ENCODE results near the gene SNF8. TPM values are rescaled to one million over a fixed set of nuclear protein-coding genes. Genes with fewer than 3 reads are reported as not detected.

The SNF8 gene
- total RNA-seq, 4 donors from 2014 or later, result 41.1 to 80.1 (median 63.6) TPM

- Histone ChIP-seq H3K36me3 (peaks cover 96% of the 10 kb centered on the region), H3K9me3 (no peaks in the 10 kb centered on the region), H3K27ac (no peak overlapping the region), H3K27me3 (no peaks in the 10 kb centered on the region), H3K4me1 (peaks cover 3% of the 10 kb centered on the region), H3K4me3 (no peak overlapping the region)
- no peak for DNase-seq (ENCODE audit: low spot score in 2 of 2)
- 79% methylated on average over 4 of the region's 4 CpGs for WGBS
- TF ChIP-seq CTCF (IDR thresholded peaks at IDR 0.05), result no peak
- no peak for TF ChIP-seq EP300 (IDR thresholded peaks at IDR 0.05)
- TF ChIP-seq POLR2AphosphoS5 (IDR thresholded peaks at IDR 0.05), result no peak
- TF ChIP-seq POLR2A (IDR thresholded peaks at IDR 0.05), result no peak
Measured at GRCh38 chr17:48925251-48925990, 19.2 kb downstream of the SNF8 start.

- no peak for DNase-seq (ENCODE audit: low spot score in 2 of 2)
- Histone ChIP-seq H3K4me3 (no peak overlapping the region), H3K4me1 (peaks cover 28% of the 10 kb centered on the region), H3K27me3 (no peaks in the 10 kb centered on the region), H3K27ac (peak overlapping the region; percentile 52), H3K36me3 (peaks cover 61% of the 10 kb centered on the region), H3K9me3 (no peaks in the 10 kb centered on the region)
- 42% methylated on average over 5 of the region's 5 CpGs for WGBS
- TF ChIP-seq POLR2A (IDR thresholded peaks at IDR 0.05) (no peak), CTCF (IDR thresholded peaks at IDR 0.05) (no peak), POLR2AphosphoS5 (IDR thresholded peaks at IDR 0.05) (no peak), EP300 (IDR thresholded peaks at IDR 0.05) (no peak)
Measured at GRCh38 chr17:48915459-48916282, 29.0 kb downstream of the SNF8 start.

GRCh38 chr17:48912476-48912875 lies 32.2 kb downstream of the SNF8 start:
- no peaks in the 10 kb centered on the region for H3K27me3 ChIP-seq
- H3K4me1 ChIP-seq, result peaks cover 52% of the 10 kb centered on the region
- TF ChIP-seq POLR2AphosphoS5 (IDR thresholded peaks at IDR 0.05) (no peak), CTCF (IDR thresholded peaks at IDR 0.05) (no peak), EP300 (IDR thresholded peaks at IDR 0.05) (no peak), POLR2A (IDR thresholded peaks at IDR 0.05) (no peak)
- DNase-seq (ENCODE audit: low spot score in 2 of 2), result no peak
- H3K36me3 ChIP-seq, result peaks cover 29% of the 10 kb centered on the region
- H3K27ac ChIP-seq, result no peak overlapping the region
- no peak overlapping the region for H3K4me3 ChIP-seq
- H3K9me3 ChIP-seq, result no peaks in the 10 kb centered on the region
- WGBS, result 96% methylated on average over 2 of the region's 2 CpGs

- WGBS, result 57% methylated on average over 2 of the region's 2 CpGs
- no peak for TF ChIP-seq POLR2AphosphoS5 (IDR thresholded peaks at IDR 0.05)
- no peak for TF ChIP-seq CTCF (IDR thresholded peaks at IDR 0.05)
- no peak for TF ChIP-seq EP300 (IDR thresholded peaks at IDR 0.05)
- TF ChIP-seq POLR2A (IDR thresholded peaks at IDR 0.05), result no peak
- Histone ChIP-seq H3K9me3 (no peaks in the 10 kb centered on the region), H3K4me3 (peak overlapping the region; percentile 96), H3K27ac (no peak overlapping the region), H3K36me3 (peaks cover 13% of the 10 kb centered on the region), H3K4me1 (peaks cover 46% of the 10 kb centered on the region), H3K27me3 (no peaks in the 10 kb centered on the region)
- DNase-seq (ENCODE audit: low spot score in 2 of 2), result no peak
Measured at GRCh38 chr17:48910370-48910769, 34.3 kb downstream of the SNF8 start.

- Histone ChIP-seq H3K9me3 (no peaks in the 10 kb centered on the region), H3K4me3 (peak overlapping the region; percentile 96), H3K27me3 (no peaks in the 10 kb centered on the region), H3K27ac (no peak overlapping the region), H3K4me1 (peaks cover 41% of the 10 kb centered on the region), H3K36me3 (peaks cover 13% of the 10 kb centered on the region)
- no peak for DNase-seq (ENCODE audit: low spot score in 2 of 2)
- TF ChIP-seq CTCF (IDR thresholded peaks at IDR 0.05) (no peak), POLR2AphosphoS5 (IDR thresholded peaks at IDR 0.05) (no peak), EP300 (IDR thresholded peaks at IDR 0.05) (no peak), POLR2A (IDR thresholded peaks at IDR 0.05) (no peak)
- WGBS, result 55% methylated on average over 4 of the region's 4 CpGs
Measured at GRCh38 chr17:48909783-48910182, 34.9 kb downstream of the SNF8 start.

All from suprapubic skin (tissue), 4 donors.